Activated CD8-positive, alpha-beta memory T cell treated with anti-CD3 and anti-CD28 coated beads, Interleukin-2, amount 50 U/mL, for 1 hour (primary cell): ENCODE data around the gene NGEF.
"Not testable (repeated sequence)": the region's sequence is repeated elsewhere in the genome, so short reads cannot be mapped to it uniquely, and the experiment has no call there.

Experiments used
- DNase-seq: peaks from one replicate; pipeline ENCODE4 v3.0.0-alpha.2; 2020; ENCODE audit errors: extremely low read depth

Gene NGEF

DNA sequence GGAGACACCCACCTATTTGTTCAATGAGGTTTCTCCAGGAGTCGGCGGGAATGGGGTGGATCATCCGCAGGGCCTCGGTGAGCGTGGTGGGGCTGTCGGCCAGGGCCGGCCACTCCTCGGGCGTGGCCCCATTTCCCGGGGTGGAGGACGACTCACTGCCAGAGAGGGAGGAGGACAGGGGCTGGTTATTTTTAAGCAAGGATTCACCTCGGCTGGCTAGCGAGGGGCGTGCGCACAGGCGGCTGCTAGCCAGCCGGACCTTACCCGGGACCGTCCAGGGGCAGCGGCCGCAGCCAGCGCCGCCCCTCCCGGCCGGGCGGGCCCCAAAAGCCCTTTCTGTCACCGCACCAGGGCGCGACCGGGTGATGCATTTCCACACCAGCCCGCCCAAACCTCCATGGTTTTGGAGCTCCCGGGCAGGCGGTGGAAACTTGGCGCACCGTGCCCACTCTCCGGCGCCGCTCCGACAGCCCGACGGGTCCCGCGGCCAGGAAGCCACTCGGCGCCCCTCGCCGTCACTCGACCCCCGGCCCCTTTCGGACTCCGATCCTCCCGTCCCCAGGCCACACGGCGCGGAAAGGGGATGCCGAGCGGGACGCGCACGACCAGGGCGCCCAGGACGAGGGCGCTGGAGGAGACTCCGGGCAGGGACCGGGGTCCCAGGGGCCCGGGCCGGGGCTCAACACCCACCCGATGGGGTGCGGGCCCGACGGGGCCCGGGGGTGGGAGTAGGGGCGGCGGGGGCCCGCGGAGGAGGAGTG lies 85.8 kb downstream of the NGEF start:
- DNase-seq: no peak

DNA sequence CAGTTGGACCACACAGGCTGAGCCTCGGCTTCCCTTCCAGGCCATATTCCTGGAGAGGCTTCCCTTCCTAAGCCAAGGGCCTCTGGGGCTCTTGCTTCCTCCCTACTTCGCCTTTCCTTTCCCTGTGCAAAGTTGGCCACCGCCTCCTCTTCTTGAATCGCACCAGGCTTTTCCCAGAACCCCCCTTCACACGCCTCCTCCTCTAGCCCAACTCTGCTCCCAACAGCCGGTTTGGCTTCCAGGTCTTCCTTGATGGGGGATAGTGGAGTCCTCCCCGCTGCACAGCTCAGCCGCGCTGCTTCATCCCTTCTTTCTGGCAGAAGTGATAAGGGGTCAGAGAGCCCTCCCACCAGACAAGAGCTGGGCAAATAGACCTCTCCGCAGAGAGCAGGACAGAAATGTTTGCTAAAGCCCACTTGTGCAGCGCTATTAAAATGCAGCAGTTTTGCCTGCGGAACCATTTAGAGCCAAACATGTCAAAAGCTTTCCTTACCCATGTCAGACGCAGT lies 86.6 kb downstream of the NGEF start:
- DNase-seq: no peak

GRCh38 chr2:232925821-232926156 lies 87.3 kb downstream of the NGEF start:
- DNase-seq: no peak

DNA sequence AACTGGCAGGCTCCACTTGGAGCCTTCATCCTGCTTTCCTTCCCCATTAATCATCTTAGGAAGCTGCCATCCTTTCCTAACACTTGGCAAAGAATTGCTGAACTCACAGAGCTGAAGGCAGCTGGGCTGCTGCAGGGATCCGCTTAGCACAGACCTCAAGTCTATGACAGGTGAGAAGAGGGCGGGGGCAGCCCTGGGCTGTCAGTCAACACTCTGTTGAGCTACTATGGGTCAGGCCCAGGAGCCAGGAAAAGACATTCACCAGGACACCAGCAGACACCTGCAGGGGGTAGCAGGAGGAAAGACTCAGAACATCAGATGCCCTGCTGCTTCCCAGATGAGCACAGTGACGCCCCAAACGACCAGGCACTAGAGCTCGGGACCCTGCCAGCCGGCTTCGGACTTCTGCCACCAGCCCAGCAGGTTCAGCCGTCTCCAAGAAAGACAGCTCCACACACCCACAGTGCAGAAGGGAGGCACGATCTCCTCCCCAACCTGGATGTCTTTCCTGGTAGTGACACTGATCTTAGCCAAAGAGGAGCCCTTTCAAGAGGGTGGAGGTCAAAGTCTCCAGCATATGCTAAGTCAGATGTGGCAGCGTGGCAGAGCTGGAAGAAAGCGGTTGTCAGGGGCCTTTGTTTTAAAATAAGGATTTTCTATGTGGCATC lies 87.8 kb downstream of the NGEF start:
- DNase-seq: no peak

GRCh38 chr2:232924433-232924832 lies 88.6 kb downstream of the NGEF start:
- DNase-seq: no peak

GRCh38 chr2:232920760-232921159 lies 92.3 kb downstream of the NGEF start:
- DNase-seq: no peak

DNA sequence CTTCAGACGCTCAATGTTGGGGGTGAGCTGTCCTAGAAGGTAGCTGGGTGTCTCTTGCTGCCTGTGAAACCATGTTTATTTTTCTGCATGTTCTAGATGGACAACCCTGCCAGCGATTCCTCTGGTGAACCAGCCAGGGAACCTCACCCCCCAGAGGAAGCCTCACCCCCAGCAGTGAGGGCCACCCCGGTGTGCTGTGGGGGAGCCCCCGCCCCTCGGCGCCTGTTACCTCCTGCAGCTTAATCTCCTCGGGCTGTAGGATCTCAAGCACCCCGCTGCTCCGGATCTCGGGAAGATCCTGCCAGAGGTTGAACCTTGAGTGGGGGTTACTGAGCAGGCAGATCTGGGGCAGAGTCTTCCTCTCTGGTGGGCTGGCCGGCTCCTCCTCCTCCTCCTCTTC lies 93.0 kb downstream of the NGEF start:
- DNase-seq: no peak

DNA sequence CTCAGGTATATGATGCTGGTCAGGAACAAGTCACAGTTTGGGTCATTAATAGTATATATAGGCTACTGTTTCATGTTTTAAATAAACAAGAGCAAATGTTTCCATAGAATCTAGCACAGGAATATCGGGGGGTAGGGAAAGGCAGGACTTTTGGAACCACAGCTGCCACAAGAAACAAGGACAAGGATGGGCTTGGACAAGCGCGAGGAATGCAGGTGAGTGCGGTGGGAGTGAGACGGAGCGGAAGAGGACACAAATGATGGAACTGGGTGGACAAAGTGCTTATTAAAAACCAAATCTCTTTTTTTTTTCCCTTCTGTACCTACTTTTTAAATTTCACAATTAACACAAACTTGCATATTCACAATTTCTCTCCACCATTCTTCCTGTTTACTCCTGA lies 93.9 kb downstream of the NGEF start:
- DNase-seq: no peak

DNA sequence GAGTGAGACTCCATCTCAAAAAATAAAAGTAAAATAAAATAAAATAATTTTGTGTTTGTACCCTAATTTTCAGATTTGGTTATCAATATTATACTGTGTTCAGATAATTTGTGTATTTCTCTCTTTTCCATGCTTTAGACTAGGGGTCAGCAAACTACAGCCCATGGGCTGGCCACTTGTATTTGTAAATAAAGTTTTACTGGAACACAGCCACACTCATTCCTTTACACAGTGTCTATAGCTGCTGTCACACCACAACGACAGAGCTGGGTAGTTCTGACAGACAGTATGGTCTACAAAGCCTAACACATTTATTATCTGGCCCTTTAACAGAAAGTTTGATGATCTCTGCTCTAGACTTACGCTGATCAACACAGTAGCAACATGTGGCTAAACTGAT lies 99.2 kb downstream of the NGEF start:
- no peak for DNase-seq

DNA sequence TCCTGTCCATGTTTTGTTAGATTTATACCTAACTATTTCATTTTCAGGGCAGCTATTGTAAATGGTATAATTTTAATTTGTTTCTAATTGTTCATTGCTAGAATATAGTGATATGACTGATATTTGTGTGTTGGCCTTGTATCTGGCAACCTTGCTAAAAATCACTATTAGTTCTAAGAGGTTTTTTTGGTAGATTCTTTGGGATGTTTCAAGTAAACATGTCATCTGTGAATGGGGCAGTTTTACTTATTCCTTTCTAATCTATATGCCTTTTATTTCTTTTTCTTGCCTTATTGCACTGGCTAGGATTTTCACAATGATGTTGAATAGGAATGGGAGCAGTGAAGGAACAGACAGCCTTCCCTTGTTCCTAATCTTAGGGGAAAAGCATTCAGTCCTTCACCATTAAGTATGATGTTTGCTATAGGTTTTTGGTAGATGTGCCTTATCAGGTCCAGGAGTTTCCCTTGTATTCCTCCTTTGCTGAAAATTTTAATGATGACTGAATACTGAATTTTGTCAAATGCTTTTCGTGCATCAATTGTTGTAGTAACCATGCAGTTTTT lies 101.3 kb downstream of the NGEF start:
- no peak for DNase-seq

DNA sequence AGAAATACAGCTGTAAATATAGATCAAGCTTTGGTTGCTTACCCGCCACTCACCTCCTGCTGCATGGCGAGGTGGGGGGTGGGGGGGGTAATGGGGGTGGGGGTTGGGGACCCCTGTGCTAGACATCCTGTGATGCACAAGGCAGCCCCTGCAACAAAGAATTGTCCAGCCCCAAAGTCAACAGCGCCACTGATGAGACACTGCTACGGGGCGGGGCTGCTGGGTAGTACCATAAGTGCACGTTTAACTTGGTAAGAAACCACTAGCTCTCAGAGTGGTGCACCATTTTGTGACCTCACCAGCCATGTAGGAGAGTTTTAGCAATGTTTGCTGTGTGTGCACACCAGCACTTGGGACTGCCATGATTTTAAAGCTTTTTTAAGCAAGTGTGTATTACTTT lies 102.7 kb downstream of the NGEF start:
- DNase-seq: no peak

- DNase-seq: no peak
Measured at GRCh38 chr2:232908695-232909094, 104.4 kb downstream of the NGEF start.

DNA sequence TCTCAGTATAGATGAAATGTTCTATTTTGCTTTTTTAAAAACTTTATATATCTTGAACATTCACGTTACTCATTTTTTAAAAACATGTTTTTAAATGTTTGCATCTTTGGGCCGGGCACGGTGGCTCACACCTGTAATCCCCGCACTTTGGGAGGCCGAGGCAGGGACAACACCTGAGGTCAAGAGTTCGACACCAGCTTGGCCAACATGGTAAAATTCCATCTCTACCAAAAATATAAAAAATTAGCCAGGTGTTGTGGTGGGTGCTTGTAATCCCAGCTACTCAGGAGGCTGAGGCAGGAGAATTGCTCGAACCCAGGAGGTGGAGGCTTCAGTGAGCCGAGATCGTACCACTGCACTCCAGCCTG lies 105.4 kb downstream of the NGEF start:
- not testable (repeated sequence) for DNase-seq

DNA sequence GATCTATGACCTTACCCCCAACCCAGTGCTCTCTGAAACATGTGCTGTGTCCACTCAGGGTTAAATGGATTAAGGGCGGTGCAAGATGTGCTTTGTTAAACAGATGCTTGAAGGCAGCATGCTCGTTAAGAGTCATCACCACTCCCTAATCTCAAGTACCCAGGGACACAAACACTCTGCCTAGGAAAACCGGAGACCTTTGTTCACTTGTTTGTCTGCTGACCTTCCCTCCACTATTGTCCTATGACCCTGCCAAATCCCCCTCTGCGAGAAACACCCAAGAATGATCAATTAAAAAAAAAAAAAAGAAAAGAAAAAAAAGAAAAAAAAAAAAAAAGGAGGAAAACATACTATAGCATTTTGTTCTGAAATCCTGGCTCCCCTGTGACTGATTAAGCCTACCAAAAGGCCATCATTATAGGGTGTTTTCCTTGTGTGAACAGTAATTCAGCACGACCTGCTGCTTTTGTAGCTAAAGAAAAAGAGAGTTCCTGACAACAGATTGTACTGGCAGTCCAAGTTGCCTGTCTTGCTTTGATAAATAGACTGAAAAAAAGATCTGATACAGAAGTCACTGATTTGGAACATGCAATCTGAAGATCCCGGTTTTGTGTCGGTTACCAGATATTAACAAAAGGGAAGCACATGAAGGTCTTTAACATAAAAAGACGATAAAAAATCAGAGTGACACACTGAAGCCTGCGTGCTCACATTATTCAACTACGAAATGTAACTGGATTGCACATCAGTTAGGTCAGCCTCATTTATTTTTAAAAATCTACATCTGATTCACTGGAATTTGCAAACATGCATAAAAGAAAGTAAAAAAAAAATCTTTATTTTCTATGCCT lies 106.0 kb downstream of the NGEF start:
- not testable (repeated sequence) for DNase-seq

DNA sequence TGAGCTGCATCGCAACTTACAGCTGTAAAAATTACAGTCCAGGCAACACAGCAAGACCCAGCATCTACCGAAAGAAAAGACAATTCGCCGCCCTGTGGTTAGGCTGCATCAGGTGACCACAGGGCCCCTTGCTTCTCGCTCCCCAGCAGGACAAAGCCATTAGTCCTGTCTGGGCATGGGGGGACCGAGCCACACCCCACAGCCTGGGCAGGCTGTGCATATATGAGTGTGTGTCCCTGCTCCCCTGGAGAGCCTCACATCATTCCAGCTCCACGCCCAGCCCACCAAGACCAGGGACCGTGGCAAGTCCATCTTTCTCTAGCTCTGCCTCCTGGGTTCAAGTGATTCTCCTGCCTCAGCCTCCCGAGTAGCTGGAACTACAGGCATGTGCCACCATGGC lies 109.1 kb downstream of the NGEF start:
- no peak for DNase-seq

GRCh38 chr2:232901736-232902578 lies 111.1 kb downstream of the NGEF start:
- DNase-seq: no peak

DNA sequence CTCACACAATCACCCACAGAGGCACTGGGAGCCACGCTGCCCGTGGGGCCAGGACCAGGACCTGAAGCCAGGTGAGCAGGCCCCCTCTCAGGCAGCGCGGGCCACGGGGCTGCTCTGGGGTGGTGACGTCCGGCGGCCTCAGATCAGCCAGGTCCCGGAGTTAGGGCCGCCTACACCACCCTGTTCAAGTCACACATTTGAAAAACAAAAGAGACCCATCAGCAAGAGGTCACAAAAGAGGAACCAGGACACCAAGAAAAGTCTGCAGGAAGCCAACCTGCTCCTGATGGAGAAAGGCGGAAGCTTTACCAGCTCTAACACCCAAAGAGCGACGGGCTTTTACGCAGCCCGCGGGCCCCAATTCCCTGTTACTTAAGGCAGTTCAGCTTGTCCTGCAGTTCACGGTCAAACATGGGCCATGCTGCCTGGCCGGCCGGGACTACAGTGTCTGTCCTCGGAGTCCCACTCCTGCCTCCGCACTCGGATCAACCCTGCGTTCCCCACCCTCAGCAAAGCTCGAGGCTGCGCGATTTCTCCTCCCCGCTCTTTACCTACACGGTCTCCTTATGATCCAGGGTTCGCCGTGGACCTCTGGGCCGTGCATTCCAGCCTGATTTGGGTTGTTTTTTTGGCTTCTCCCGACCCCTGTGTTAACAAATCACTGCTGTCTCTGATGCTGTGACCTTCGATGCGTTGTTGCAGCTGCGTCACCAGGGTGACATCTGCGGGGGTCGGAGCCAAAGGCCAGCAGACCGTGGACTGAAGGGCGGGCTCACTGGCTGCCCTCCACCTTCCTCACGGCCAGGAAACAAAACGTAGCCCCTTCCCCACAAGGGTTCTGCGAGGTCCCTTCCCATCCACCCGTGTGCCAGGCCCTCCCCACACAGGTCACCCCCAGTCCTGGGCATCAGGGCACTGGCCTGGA lies 112.0 kb downstream of the NGEF start:
- DNase-seq: no peak

- DNase-seq: no peak
Measured at GRCh38 chr2:232898592-232899543, 114.2 kb downstream of the NGEF start.
